T47D (cell line): ENCODE results near the gene EXOC3L2.

Experiments
- DNase-seq, 2 experiments: peaks; one replicate each; pipeline versions ENCODE4 v3.0.0 to v3.0.0-alpha.2; 2011 to 2012; ENCODE audit warnings: low read depth in 1 of 2, low spot score in 1 of 2
- JUND ChIP-seq: IDR thresholded peaks from 2 replicates; pipeline ENCODE4 v1.6.1; 2012; ENCODE audit warnings: low read depth
- in situ Hi-C: cut with HindIII; loops from 2 replicates; pipeline ENCODE4 v1.10.0; 2016; ENCODE audit warnings: low sequenced_read_pairs, low pct_unique_long_range_greater_than_20kb

The EXOC3L2 gene

GRCh38 chr19:45245334-45245787 is at the start of gene EXOC3L2:
Gene EXOC3L2, minus strand, starts transcription at chr19:45245407. Its CDS starts 6,362 bp downstream, at chr19:45239045.
- TF ChIP-seq JUND: no peak

GRCh38 chr19:45294291-45295029 is 49.3 kb upstream of the EXOC3L2 start:
- DNase-seq: no peak
- in situ Hi-C loops: no loop called here
- TF ChIP-seq JUND: no peak

More at GRCh38 chr19:45245334-45245787, at the start of gene EXOC3L2:
- no peak for DNase-seq
- in situ Hi-C loops: no loop called here

- no peak for DNase-seq
- in situ Hi-C loops: no loop called here
- no peak for TF ChIP-seq JUND
These were observed 48.5 kb upstream of the EXOC3L2 start for GRCh38 chr19:45293682-45294081.

- no peak for DNase-seq
- in situ Hi-C loops: no loop called here
- TF ChIP-seq JUND: no peak
These were observed 46.6 kb upstream of the EXOC3L2 start for GRCh38 chr19:45291834-45292233.

- TF ChIP-seq JUND: no peak
- in situ Hi-C loops: no loop called here
- no peak for DNase-seq
These were observed 45.2 kb upstream of the EXOC3L2 start for GRCh38 chr19:45290381-45290931.

- DNase-seq: no peak
- in situ Hi-C loops: no loop called here
- TF ChIP-seq JUND: no peak
These were observed 38.3 kb upstream of the EXOC3L2 start for GRCh38 chr19:45283443-45284033.

GRCh38 chr19:45280471-45280961 is 35.3 kb upstream of the EXOC3L2 start:
- TF ChIP-seq JUND: no peak
- DNase-seq: no peak
- in situ Hi-C loops: no loop called here

GRCh38 chr19:45279587-45280192 is 34.5 kb upstream of the EXOC3L2 start:
- no peak for TF ChIP-seq JUND
- in situ Hi-C loops: no loop called here
- DNase-seq: no peak

- DNase-seq: no peak
- in situ Hi-C loops: no loop called here
- TF ChIP-seq JUND: no peak
These were observed 32.9 kb upstream of the EXOC3L2 start for GRCh38 chr19:45278087-45278486.

- no peak for DNase-seq
- in situ Hi-C loops: no loop called here
- no peak for TF ChIP-seq JUND
These were observed 31.1 kb upstream of the EXOC3L2 start for GRCh38 chr19:45276284-45276687.

GRCh38 chr19:45275370-45275971 is 30.3 kb upstream of the EXOC3L2 start:
- in situ Hi-C loops: no loop called here
- TF ChIP-seq JUND: no peak
- DNase-seq: no peak

- in situ Hi-C loops: no loop called here
- no peak for TF ChIP-seq JUND
- DNase-seq: no peak
These were observed 28.3 kb upstream of the EXOC3L2 start for GRCh38 chr19:45273521-45273855.

GRCh38 chr19:45271735-45272108 is 26.5 kb upstream of the EXOC3L2 start:
- no peak for DNase-seq
- in situ Hi-C loops: no loop called here
- TF ChIP-seq JUND: no peak
